Liver (tissue), 3 donors: ENCODE results near the gene GUCY2F.

Experiments
- CTCF ChIP-seq: fragments of 150-350 bp; IDR thresholded peaks from 2 replicates; pipeline ENCODE4 v1.5.1; 2017; ENCODE audit warnings: improper control_type of control experiment, low read depth, low read length; ENCODE audit not compliant: missing input control
- TF ChIP-seq, protein P1 (sequence below): IDR thresholded peaks from 2 replicates; pipeline ENCODE4 v1.6.1; 2016; ENCODE audit warnings: antibody characterized with exemption
- donor health status: healthy.
- donor health status: healthy.

GRCh38 chrX:109472939-109473735, 8.7 kb downstream of the GUCY2F start:
- no peak for TF ChIP-seq CTCF
- TF ChIP-seq, protein P1, sequence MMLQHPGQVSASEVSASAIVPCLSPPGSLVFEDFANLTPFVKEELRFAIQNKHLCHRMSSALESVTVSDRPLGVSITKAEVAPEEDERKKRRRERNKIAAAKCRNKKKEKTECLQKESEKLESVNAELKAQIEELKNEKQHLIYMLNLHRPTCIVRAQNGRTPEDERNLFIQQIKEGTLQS: no peak
